ENCODE results near the gene TP53I13.

The TP53I13 gene

DNA sequence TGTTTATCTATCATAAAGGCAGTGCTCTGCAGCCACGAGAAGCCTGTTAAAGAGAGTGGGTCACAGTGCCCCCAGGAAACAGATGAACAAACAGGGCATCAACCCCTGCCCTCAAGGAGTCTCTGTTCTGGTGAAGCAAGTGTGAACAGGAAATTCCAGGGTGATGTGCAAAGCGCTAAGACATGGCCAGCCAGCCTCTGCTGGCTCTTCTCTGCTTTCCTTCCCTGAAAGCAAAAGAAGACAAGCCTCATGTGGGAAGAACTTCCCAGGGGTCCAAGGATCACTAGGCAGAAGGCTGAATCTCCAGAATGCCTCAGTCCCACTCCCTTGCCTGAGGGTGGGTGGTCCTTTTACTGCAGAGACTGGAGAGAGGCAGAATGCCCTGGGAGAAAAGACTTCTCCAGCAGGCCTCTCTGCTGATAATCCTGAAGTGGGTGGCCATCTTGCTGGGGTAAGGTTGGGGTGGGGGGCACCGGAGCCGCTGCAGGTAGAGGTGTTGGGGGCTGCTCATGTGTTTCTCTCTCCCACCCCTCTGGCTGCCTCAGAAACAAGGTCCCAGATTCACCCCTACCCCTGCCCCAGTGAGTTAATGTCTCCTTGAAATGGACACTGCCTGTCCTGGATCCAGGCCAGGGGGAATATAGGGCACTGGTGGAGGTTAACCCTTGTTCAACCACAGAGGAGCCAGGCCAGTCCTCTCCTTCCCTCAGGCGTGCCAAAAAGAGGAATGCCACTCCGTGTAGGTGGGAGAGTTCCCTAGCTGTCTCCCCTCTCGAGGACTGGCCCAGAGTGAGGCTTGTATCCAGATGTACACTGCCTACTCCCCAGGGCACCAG, 26.8 kb downstream of the TP53I13 start:
- no peak for DNase-seq

DNA sequence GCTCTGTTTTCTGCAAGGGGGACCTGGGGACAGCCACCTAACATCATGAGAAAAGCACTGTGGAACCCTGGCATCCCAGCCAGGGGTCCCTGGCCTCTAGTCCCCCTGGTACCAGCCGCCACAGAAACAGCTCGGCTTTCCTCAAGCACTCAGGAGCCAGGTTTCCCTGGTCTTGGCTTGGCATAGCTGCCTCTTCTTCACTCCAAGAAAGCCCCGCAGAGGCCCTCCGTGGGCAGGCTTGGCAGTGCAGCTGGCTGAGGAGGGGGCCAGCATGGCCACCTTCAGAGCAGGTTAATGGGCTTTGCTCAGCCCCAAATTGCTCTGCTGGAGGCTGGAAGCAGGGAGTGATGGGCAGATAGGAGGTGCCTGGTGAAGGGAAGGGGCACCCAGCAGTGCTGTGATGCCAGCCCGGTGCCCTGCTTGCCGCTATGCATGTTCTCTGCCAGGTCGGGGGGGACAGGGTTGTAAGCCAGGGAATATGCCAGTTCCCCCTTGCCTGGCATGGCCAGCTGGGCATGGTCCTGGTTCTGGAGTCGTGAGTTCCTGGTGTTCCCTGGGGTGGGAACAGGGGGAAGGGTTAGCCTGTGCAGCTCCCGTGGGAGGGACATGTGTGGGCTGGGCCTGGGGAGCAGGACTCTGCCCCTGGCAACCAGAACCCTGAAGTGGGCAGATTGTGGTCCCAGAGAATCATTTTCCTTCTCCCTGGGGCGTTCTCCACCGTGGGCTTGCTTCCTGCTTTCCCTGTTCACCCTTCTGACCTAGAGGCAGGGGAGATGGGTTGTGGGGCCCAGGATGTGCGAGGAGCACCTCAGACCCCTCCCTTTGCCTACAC, 27.7 kb downstream of the TP53I13 start:
- no peak for DNase-seq

DNA sequence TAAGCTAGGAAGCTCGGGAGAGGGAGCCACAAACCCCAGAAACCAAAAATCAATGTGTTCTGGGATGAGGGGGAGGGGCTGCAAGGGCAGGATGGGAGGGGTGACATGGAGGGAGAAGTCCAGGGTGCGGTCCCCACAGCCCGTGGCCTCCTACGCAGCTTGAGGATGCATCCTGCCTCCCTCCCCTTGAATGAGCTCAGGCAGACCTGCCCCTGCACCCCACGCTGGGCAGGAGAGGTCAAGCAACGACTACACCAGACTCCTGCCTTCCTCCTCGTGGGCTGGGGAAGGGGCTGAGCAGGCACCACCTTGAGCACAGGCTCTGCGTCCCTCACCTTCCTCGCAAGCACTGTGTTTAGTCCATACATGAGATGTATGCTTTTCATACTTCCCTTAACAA, 28.3 kb downstream of the TP53I13 start:
- no peak for DNase-seq

DNA sequence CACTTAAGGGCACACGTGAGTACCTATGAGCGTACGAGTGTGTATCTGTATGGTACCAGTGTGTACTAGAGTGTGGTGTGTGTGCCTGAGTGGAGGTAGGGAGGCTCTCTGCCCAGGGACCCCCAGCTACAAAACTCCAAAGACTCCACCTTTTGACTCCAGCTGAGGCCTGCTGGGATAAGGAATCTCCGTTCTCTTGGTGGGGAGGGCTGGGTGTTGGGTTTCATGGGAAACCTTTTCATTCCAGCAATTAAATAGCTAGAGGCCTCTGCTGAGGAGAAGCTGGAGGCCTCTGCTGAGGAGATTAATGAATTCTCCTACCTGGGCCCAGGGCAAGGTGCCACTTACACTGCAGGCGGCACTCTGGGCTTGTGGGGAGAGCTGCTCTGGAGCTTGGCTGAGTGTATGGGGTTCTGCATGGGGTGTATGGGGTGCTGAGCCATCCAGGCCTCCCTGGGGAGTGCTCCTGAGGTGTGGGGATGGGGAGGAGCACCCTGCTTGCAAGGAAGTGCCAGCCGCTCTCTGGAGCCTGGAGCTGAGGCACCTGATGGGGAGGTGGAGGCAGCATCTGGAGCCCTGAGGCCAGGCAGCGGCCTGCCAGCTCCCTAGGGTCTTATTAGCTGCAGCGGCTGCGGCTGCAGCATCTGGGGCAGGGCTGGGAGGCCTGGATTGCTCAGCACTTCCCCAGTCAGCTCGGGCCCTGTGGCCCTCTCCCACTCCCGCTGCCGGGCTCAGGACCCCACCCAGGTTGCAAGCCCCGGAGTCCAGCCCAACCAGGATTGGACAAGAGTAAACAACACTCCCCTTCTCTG, 29.1 kb downstream of the TP53I13 start:
- DNase-seq = no peak

DNA sequence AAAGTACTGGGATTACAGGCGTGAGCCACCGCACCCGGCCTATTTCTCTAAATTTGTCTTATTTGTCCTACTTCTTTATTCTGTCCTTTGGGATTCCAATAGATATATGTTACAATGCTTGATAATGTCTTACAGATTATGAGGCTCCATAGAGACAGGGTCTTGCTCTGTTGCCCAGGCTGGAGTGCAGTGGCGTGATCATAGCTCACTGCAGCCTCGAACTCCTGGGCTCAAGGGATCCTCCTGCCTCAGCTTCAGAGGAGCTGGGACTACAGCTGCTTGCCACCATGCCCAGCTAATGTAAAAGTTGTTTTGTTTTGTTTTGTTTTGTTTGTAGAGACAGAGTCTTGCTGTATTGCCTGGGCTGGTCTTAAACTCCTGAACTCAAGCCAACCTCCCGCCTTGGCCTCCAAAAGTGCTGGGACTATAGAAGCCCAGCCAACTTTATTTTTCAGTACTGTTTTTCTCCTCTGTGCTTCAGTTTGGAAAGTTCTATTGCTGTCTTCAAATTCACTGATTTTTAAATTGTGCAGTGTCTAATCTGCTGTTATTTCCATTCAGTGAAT, 34.7 kb downstream of the TP53I13 start:
- DNase-seq = no peak

DNA sequence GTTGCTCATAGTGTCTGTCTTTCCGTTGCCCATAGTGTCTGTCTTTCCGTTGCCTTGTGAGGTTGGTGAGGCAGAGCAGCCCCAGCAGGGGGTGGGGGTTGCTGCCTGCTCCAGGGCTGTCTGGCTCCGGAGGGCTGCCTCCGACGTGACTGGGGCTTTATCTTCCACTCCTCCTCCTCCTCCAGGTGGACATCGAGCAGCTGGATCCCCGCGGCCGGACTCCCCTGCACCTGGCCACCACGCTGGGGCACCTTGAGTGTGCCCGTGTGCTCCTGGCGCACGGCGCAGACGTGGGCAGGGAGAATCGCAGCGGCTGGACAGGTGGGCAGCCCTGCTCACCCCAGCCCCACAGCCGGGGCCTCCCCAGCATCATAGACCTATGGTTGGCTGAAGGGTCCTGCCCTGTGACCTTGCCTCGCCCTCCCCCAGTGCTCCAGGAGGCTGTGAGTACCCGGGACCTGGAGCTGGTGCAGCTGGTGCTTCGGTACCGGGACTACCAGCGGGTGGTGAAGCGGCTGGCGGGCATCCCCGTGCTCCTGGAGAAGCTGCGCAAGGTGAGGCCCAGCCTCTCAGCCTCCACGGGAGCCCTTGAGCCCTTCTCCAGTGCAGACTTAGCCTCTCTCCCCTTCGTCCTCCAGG, 39.2 kb downstream of the TP53I13 start:
- DNase-seq = no peak

DNA sequence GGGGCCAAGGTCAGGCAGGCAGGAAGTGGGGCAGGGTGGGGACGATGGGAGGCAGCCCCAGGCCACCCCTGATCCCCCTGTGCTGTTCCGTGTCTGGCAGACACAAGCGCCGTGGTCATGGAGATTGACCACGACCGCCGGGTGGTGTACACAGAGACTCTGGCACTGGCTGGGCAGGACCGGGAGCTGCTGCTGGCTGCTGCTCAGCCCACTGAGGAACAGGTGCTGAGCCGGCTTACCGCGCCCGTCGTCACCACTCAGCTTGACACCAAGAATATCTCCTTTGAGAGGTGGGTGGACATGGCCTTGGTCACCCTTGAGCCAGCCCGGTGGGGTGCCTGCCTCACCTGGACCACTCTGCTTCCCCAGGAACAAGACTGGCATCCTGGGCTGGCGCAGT, 40.5 kb downstream of the TP53I13 start:
- DNase-seq = no peak

DNA sequence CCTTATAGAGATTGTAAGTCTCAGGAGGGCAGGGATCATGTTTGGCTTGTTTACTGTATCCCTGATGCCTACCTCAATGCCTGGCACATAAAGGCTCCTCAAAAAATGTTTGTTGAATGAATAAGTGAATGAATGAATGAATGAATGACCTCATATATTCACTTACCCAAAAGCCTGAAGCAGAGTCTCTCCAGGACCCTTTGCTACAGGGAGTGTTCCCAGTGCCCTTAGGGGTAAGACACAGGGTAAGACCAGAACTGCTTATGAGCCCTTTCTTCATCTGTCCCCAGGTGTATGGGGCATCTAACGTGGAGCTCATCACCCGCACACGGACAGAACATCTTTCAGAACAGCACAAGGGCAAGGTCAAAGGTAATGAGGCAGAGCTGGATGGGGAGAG, 41.9 kb downstream of the TP53I13 start:
- no peak for DNase-seq

DNA sequence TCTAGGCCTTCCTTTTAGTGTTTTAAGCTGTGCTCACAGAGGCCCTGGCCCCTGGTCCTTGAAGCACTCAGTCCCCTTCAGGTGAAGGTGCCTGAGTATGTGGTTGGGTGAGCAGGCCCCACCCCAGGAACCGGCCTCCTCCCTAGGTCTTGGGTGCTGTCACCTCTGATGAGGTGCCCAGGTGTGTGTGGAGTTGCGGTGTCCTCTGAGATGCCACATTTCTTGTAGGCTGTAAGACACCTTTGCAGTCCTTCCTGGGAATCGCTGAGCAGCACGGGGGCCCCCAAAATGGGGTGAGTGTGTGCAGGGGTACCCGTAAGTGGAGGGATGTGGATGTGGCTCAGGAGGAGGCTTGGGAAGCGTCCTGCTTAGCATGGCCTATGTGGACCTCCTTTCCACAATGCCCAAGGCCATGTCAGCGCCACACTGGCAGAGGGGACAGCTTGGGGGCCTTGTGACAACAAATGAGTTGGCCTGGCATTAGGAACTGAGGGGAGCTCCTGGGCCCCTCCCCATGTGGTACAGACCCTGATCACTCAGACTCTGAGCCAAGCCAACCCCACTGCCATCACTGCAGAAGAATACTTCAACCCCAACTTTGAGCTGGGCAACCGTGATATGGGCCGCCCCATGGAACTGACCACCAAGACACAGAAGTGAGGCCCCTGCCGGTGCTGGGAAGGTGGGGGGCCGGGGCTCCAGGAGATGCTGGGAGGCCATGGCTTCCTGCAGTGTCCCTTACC, 43.0 kb downstream of the TP53I13 start:
- no peak for DNase-seq

DNA sequence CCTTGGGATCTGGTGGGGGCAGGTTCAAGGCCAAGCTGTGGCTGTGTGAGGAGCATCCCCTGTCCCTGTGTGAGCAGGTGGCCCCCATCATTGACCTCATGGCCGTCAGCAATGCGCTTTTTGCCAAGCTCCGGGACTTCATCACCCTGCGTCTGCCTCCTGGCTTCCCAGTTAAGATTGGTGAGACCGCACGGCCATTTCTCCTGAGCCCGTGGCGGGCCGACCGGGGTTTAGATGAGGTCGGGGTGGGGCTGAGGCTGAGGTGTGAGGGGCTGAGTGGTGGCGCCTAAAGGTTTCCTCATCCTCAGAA, 43.5 kb downstream of the TP53I13 start:
- no peak for DNase-seq

DNA sequence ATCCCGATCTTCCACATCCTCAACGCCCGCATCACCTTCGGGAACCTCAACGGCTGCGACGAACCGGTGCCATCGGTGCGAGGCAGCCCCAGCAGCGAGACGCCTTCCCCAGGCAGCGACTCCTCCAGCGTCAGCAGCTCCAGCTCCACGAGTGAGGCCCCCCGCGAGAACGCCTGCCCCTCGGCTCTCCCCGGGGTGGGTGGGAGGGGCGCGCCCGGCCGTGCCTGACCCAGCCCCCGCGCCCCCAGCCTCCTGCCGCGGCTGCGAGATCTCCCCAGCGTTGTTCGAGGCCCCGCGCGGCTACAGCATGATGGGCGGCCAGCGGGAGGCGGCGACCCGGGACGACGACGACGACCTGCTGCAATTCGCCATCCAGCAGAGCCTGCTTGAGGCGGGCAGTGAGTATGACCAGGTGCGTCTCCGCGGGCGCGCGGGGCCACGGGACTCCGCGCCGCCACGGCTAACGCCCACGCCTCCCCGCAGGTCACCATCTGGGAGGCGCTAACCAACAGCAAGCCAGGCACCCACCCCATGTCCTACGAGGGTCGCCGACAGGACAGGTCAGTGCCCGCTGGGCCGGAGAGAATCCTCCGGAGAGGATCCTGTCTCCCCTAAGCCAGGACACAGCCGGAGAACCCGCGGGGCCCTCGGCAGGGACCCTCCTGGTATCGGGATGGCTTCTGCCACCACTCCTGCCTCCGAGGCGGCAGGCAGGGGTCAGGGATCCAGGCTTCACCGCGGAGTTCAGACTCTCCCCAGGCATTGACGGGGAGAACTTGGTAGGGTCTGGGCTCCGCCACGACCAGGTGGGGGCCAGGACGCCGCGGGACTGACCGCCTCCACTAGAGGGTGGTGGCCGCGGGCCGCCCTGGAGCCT, 44.1 kb downstream of the TP53I13 start:
- DNase-seq = no peak

DNA sequence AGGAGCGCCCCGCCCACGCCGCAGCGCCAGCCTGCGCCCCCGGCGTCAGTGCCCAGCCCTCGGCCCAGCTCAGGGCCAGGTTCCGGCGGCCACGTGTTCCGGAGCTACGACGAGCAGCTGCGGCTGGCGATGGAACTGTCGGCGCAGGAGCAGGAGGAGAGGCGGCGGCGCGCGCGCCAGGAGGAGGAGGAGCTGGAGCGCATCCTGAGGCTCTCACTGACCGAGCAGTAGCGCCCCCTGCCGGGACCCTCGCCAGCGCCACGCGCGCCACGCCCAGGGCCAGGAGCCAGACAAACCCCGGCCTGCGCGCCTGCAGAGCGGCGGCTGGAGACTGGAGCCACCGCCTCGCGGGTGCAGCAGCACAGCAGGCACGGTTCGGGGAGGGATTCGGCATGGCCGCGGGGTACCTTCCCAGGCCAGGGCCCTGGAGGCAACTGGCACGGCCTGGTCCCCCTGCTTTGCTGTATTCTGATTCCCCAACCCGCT, 44.9 kb downstream of the TP53I13 start:
- no peak for DNase-seq

DNA sequence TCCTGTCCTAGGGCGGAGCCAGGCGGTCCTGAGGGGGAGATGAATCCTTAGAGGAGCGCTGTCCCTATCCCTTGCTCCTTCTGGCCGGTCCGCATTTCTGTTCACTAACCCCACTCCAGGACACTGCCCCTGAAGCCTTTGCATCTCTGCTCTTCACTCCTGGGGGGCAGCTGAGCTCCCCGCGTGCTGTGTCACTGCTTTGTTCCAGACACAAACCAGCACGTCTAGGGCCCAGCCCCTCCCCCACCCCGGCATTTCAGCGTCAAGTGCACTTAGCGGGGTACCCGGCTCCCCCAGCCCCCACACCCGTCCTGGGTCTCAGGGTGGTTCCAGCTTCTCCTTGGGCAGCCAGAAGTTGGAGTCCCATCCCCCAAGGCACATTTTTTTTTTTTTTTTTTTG, 45.4 kb downstream of the TP53I13 start:
- DNase-seq = no peak

DNA sequence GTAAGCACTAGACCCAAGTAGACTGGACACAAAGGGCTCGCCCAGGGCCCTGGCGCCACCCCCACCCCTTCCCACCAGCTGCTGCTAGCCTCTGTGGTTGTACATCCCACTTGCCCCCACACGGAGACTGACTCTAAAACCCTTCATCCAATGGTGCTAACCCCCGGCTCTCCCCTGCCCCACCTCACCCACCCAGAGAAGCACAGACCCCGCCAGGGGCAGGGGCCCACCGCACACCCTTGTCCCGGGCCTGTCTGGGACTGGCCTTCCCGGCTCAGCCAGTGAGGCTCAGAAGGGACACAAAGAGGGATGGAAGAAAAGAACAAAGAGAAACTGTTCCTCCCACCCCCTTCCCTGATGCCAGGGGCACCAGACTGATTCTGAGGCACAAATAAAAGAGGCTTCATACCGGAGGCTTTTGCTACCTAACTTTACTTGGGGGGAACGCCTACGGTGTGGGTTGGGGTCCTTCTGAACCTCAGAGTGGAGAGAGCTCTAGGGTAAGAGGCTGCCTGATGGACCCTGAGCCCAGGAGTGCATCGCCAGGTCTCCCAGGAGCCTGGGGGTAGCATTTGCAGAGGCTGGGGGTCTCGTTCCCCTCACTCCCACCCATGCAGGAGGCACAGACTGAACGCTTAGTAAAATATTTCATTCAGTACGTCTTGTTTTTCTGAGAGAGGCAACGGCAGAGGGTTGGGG, 46.0 kb downstream of the TP53I13 start:
- DNase-seq = no peak

DNA sequence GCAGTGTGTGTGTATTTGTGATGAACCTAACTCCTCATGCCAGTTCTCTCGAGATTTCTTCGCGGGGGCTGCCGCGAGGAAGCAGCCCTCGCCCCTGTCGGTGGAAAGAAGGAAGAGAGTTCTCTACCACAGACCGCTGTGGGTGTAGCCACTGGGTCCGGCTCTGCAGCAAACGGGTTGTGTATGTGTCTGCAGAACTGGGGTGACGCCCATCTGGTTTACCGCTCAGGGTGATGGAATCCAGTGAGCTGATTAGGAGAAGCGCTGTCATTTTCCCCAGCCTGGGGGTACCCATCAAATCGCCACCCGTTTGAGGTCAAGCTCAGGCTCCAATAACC, 46.5 kb downstream of the TP53I13 start:
- DNase-seq = no peak

DNA sequence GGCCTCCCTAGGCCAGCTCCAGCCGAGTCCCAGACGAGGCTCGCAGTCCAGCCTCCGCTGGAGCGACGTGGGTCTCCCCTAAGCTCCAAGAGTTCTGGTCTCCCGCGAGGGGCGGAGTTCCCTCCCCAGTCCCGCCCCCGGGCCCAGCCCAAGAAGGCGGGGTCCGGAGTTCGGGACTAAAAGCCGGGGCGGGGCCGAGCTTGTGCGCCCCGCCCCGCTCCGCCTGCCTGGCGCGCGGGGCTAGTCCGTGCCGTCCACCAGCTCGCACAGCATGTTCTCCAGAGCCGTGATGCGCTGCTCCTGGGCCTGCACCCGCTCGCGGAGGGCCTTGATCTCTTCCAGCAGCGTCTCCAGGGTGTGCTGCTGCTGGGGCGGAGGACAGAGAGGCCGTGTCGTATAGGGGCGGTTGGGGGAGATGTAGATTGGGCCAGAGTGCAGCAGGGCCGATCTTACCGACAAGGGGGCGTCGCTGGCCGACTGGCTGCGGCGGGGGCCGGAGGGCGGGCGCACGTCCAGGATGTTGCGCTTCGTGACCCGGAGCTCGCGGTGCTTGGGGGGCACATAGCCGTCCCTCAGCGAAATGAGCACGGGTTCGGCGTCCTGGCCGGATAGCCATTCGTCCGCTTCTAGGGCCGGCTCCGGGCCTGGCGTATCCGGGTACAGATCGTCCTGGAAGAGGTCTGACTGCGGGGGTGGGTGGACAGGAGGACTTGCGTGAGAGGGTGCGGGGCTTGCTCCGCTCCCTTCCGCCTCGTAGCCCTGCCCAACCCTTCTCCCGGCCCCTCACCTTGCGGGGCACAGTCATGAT, 47.2 kb downstream of the TP53I13 start:
- DNase-seq = no peak

DNA sequence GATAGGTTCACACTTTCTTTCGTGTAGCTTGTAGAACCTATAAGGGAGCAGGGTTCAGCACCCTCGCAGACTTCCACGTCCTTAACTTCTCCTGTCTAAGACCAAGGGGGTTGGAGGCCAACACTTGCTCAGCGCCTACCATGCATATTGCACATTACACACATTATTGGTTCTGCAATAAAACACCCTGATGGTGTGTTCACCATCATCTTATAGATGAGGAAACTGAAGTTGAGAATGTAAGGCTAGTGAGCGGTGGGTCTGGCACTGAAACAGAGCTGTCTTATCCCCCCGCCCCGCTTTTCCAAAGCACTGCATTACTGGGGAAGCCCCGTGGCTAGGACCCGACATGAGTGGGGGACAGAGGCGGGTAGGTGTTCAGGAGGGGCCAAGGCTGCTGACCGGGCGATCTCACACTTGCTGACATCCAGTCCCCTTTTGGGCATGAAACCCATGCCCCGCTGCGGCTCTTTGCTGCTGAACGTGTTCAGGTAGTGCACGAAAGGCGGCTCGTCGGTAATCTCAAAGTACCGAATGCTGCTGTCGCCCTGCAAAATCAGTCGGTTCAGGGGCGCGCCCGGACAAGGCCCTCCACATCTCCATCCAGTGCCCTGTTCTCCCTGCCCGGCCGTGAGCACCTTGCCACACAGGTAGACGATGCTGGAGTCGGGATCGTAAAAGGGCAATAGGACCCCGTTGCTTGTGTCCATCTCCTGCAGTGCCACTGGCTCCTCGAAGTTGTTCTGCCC, 48.0 kb downstream of the TP53I13 start:
- DNase-seq = no peak

DNA sequence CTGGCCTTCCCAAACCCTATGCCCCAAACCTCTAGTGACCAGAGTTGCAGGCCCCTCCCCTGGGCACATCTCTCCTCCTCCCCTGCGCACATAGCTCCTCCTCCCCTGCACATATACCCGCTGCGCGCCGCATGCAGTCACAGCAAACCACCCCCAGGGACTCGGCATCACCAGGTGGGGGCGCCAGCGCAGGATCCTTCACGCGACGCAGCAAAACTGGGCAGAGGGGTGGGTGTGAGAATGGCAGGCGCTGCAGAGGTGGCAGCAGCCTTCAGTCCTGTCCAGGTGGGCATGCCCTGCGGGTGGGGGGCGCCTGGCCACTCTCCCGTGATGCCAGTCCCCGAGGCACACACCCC, 48.6 kb downstream of the TP53I13 start:
- peak; percentile 73 for DNase-seq

Data from KG1 (cell line).